Tongue (tissue), 2 donors: Measurements from ENCODE around the gene CDK14. TPM values are rescaled to one million over a fixed set of nuclear protein-coding genes. Genes with fewer than 3 reads are reported as not detected.

Experiments used
- DNase-seq: peaks from one replicate; pipeline ENCODE4 v3.0.0-alpha.2; 2015
- total RNA-seq: library from RNA; depleted of rRNA; stranded (reverse); fragments of >200 nt; gene quantifications from one replicate; pipeline ENCODE4 v1.2.3, GENCODE V29; 2014

Gene CDK14
- total RNA-seq = 29.3 TPM

DNA sequence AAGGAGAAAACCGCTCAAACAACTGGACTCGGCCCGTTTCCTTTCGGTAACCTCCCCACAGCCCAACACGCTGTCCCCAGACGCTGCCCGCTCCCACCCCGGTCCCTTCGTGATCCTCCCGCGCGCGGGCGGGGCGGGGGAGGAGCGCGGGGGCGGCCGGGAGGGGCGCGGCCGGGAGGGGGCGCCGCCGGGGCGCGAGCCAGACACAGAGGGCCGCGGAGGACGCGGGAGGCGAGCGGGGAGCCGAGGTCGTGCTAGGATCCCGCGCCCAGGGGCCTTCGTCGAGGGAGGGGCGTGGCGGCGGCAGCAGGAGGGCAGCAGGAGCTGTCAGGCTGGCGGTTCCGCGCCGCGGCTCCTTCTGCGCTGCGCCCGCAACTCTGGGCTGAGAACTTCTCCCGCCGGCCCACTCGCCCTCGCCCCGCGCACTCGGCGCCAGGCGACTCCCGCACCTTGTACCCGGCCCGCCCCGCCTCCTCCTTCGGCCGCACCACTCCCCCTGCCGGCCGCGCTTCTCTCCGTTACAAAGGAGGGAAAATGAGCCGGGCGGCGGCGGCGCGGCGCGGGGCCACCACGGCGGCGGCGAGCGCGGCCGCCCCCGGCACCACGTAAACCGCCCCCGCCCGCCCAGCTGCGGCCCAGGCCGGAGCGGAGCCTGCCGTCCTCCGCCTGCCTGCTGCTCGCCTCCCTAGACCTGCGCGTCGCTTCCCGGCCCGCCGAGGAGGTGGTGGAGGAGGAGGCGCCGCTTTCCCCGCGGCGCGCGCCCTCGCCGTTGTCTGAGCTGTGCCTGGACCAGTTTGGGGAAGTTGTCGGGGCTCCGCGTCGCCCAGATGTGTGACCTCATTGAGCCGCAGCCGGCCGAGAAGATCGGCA, at the start of gene CDK14:
TSS of gene CDK14 (plus strand) at position 521 of the 870 bp plus-strand sequence. CDS start at position 828, 307 bp downstream.
- DNase-seq = peak; percentile 88

DNA sequence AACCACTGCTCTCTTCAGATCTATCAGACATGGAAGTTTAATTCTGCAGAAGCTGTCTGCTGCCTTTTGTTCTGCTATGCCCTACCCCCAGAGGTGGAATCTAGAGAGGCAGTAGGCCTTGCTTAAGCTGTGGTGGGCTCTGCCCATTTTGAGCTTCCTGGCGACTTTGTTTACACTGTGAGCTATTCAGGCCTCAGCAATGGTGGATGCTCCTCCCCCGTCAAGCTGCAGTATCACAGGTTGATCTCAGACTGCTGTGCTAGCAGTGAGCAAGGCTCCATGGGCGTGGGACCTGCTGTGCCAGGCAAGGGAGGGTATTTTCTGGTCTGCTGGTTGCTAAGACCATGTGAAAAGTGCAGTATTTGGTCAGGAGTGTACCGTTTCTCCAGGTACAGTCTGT, 45.1 kb upstream of the CDK14 start:
- no peak for DNase-seq

GRCh38 chr7:90552521-90552920, 43.6 kb upstream of the CDK14 start:
- DNase-seq = peak; percentile 14

DNA sequence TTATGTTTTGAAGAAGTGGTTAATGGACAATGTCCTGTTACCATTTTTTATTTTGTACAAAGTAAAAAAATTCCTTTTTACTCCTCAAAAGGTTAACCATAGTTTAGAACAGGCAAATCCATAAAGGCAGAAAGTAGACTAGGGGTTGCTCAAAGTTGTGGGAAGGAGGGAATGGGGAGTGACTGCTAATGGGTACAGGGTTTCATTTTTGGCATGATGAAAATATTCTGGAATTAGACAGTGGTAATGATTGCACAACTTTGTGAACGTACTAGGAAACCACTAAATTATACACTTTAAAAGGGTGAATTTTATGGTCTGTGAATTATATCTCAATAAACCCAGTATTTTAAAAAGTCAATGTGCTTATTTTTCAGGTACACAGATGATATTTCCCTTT, 35.4 kb upstream of the CDK14 start:
- DNase-seq = no peak

DNA sequence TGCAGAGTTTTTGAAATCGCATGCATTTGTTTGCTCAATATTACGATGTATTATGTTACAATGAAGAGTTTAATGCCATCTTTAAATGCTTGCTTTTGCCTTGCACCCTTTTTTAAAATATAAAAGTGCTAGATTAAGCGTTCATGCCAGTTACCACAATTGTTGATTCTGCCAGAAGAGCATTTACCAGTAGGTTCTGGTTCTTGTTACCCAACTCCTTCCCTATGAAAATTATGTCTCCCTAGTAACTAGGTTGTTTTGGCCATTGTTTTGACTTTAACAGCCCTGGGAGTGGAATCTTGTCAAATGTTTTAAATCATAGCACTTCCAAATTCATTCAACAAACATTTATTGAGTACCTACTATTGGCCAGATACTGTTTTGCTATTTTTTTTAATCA, 32.8 kb upstream of the CDK14 start:
- DNase-seq = peak; percentile 3

DNA sequence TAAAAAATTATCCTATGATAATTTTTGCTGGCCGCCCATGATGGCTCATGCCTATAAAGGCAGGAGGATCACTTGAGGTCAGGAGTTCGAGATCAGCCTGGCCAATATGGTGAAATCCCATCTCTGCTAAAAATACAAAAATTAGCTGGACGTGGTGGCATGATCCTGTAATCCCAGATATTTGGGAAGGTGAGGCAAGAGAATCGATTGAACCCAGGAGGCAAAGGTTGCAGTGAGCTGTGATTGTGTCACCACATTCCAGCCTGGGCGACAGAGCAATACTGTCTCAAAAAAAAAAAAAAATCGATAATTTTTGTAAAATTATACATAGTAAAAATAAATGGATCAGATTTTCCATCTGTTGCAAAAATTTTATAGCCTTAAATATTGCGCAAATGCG, 31.7 kb upstream of the CDK14 start:
- no peak for DNase-seq

DNA sequence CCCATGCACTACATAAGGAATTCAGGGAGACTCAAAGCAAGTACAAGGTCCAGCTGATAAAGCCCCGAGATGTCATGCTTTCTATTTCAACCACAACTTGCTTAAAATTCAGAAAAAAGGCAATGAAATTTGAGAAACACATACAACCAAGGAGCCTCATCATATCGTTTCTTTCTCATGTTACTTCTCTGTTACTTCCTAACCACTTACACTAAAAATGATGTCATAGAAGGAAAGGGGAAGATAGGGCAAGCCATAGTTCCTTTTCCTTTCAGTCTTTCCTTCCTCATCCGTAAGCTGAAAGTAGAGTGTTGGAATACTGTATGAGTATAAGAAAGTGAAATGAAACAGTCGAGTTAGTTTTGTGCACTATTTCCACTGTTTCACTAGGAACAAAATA, 27.9 kb upstream of the CDK14 start:
- DNase-seq = no peak

- no peak for DNase-seq
Measured at GRCh38 chr7:90569368-90569767, 26.8 kb upstream of the CDK14 start.

- no peak for DNase-seq
Measured at GRCh38 chr7:90570373-90570959, 25.7 kb upstream of the CDK14 start.

GRCh38 chr7:90574146-90574819, 21.8 kb upstream of the CDK14 start:
- no peak for DNase-seq

DNA sequence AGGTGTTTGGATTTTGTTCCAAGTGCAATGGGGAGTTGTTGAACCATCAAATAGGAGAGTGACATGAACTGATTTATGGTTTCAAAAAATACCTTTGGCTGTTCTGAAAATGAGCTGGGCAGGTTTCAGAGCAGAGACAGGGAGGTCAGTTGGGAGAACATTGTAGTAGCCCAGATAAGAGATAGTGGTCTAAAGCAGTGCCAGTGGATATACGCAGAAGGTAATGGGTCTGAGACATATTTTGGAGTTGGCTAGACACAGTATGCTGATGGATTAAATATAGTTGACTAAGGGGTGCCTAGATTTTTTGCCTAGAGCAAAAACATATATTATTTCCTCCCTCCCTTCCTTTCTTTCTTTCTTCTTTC, 21.3 kb upstream of the CDK14 start:
- DNase-seq = no peak

GRCh38 chr7:90579181-90579688, 16.9 kb upstream of the CDK14 start:
- no peak for DNase-seq

- no peak for DNase-seq
Measured at GRCh38 chr7:90580051-90580450, 16.1 kb upstream of the CDK14 start.

GRCh38 chr7:90582164-90582563, 14.0 kb upstream of the CDK14 start:
- no peak for DNase-seq

DNA sequence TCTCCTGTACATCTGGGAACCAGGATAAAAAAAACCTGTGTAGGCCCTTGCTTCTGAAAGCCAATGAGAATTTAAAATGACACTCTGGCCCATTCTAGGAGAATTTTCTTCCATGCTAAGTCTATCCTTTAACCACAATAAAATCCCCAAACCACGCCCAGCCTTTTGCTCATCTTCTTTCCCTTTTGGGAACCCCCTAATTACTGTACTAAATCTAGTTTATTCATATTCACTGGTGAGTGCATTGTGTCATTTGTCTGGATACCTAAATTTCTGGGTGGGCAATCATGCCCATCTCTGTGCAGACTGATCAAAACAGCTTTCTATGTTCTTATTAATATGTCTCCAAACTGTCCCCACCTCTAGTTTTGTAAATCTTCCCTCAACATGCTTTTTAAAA, 11.7 kb upstream of the CDK14 start:
- no peak for DNase-seq

GRCh38 chr7:90586091-90586490, 10.0 kb upstream of the CDK14 start:
- peak; percentile 8 for DNase-seq

DNA sequence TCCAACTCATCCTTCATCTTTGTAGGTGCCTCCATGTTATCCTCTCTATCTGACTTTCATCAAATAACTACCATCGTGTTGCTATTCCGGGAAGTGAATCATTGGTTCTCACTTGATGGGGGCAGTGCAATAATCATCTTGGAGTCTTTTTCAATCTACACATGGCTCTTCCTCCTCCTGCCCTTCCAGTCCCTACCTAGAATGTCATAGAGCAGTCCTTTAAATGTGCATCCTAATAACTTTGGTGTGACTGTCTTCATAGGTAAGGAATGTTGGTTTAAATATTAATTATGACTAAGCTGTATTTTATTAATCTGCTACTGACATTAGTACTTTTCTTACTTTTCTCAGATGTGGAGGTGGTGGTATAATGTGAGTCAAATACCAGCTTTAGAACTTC, 8.4 kb upstream of the CDK14 start:
- no peak for DNase-seq

GRCh38 chr7:90592033-90592432, 4.1 kb upstream of the CDK14 start:
- DNase-seq = no peak

- no peak for DNase-seq
Measured at GRCh38 chr7:90593205-90593604, 2.9 kb upstream of the CDK14 start.

DNA sequence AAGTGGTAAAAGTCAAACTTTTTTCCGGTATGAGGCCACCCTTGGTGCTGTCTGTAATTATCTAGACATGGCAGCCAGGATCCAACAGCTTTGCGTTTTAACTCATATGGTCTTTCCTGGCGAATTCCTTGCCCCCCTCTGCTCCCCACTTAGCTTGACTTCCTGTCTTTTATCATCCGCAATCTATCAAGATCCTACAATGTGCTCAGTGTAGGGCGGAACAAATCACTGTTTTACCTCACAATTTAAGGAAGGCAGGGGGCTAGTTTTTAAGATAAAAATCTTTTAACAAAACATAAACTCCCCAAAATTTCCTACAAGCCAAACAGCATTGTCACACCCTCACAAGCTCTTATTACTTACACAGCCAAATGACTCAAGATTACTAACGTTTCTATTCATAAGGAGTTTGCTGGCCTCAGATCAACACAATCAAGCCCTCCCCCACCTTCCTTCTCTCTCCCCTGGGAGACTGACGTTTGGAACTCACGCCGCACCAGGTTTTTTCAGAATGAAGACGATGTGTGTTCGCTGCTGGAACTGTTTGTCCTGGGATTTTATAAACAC, 1.3 kb upstream of the CDK14 start:
- DNase-seq = peak; percentile 58

- no peak for DNase-seq
Measured at GRCh38 chr7:90595342-90595800, 750 bp upstream of the CDK14 start.

GRCh38 chr7:90596671-90597562, 796 bp downstream of the CDK14 start:
- peak; percentile 70 for DNase-seq
